OCI-LY7 (cell line): ENCODE data around the gene GFRA3.

Experiments used
- CTCF ChIP-seq: fragments of 200-600 bp; sonication (generic); conservative IDR thresholded peaks from 2 replicates; pipeline ENCODE4 v1.5.1; 2014; ENCODE audit warnings: mild to moderate bottlenecking, antibody characterized with exemption, low read length, moderate library complexity, mixed read lengths
- EZH2phosphoT487 ChIP-seq: fragments of 200-600 bp; sonication (generic); IDR thresholded peaks from 2 replicates; pipeline ENCODE4 v1.6.1; 2018; ENCODE audit warnings: low read depth, borderline replicate concordance, mild to moderate bottlenecking, mixed run types, antibody characterized with exemption, low read length, moderate library complexity, mixed read lengths

GRCh38 chr5:138212828-138213160 lies 61.6 kb downstream of the GFRA3 start:
- no peak for TF ChIP-seq CTCF
- TF ChIP-seq EZH2phosphoT487 = no peak
